Measurements from ENCODE around the gene SKAP1.
"Not testable (repeated sequence)": the region's sequence is repeated elsewhere in the genome, so short reads cannot be mapped to it uniquely, and the experiment has no call there.

The SKAP1 gene

GRCh38 chr17:48412841-48413240, 17.2 kb downstream of the SKAP1 start:
- DNase-seq, result no peak

- DNase-seq, result not testable (repeated sequence)
These were observed 19.2 kb downstream of the SKAP1 start for GRCh38 chr17:48410821-48411220.

- no peak for DNase-seq
These were observed 20.4 kb downstream of the SKAP1 start for GRCh38 chr17:48409607-48410006.

- no peak for DNase-seq
These were observed 23.0 kb downstream of the SKAP1 start for GRCh38 chr17:48406936-48407567.

GRCh38 chr17:48394821-48395220, 35.2 kb downstream of the SKAP1 start:
- no peak for DNase-seq

- DNase-seq, result no peak
These were observed 36.7 kb downstream of the SKAP1 start for GRCh38 chr17:48393283-48393682.

GRCh38 chr17:48392857-48393256, 37.2 kb downstream of the SKAP1 start:
- no peak for DNase-seq

GRCh38 chr17:48391444-48391843, 38.6 kb downstream of the SKAP1 start:
- no peak for DNase-seq

- no peak for DNase-seq
These were observed 40.1 kb downstream of the SKAP1 start for GRCh38 chr17:48389903-48390302.

GRCh38 chr17:48388955-48389743, 40.9 kb downstream of the SKAP1 start:
- DNase-seq, result no peak

- DNase-seq, result no peak
These were observed 43.2 kb downstream of the SKAP1 start for GRCh38 chr17:48386826-48387225.

- no peak for DNase-seq
These were observed 44.7 kb downstream of the SKAP1 start for GRCh38 chr17:48385319-48385718.

GRCh38 chr17:48384164-48384563, 45.9 kb downstream of the SKAP1 start:
- no peak for DNase-seq

GRCh38 chr17:48382989-48383388, 47.0 kb downstream of the SKAP1 start:
- DNase-seq, result no peak

GRCh38 chr17:48378708-48379392, 51.2 kb downstream of the SKAP1 start:
- DNase-seq, result no peak

- no peak for DNase-seq
These were observed 51.8 kb downstream of the SKAP1 start for GRCh38 chr17:48378238-48378637.

GRCh38 chr17:48376682-48377325, 53.2 kb downstream of the SKAP1 start:
- no peak for DNase-seq

- DNase-seq, result no peak
These were observed 54.7 kb downstream of the SKAP1 start for GRCh38 chr17:48375356-48375755.

GRCh38 chr17:48374650-48375230, 55.3 kb downstream of the SKAP1 start:
- DNase-seq, result peak; percentile 20 to 49

- DNase-seq, result peak in 1 of 2 donors; percentile 4
These were observed 56.1 kb downstream of the SKAP1 start for GRCh38 chr17:48373883-48374282.

GRCh38 chr17:48373130-48373830, 56.7 kb downstream of the SKAP1 start:
- DNase-seq, result no peak

- not testable (repeated sequence) for DNase-seq
These were observed 61.0 kb downstream of the SKAP1 start for GRCh38 chr17:48368967-48369366.

Data from CD4-positive, alpha-beta T cell treated with Interleukin-1 beta for 1 hour (primary cell).